ENCODE data around the gene PSD2. TPM values are rescaled to one million over a fixed set of nuclear protein-coding genes. Genes with fewer than 3 reads are reported as not detected.

Gene PSD2
- total and polyA plus RNA-seq, 2 of the 13 experiments (the other 11 are each of a cell fraction or from before 2014, with no cell fraction given): 0.07 TPM; not detected in 1

DNA sequence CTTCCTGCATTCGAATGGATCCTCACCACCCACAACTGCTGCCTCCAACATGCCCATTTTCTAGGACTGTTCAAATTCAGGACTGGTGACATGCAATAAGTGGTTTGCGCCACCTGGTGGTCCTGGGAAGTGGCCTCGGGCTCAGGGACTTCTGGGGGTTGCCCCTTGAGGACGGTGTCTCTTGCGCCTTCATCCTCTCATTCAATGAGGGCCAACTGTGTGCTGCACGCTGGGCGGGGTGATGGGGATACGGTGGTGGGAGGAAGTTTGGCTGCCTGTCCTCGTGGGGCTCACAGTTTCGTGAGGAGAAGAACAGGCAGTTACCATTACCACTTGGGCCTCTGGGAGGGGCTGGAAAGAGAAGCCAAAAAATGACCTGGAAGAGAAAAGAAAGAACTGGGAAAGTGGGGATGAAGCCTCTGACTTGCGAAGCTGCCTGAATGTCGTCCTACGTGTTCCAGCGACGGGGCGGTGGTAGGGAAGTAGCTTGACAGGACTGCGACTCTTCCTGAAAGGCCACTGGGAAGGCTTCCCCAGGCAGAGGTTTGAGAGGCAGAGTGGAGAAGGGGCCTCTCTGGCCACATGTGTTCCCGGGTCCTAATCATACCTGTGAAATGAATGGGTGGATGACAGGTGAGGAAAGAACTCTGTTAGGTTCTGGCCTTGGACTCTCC is 49.0 kb downstream of the PSD2 start (continued):
- TF ChIP-seq ZNF318 (CRISPR knock-in tag; IDR thresholded peaks at IDR 0.05) (no peak), ZBTB39 (CRISPR knock-in tag; IDR thresholded peaks at IDR 0.05) (no peak), ZBTB49 (CRISPR knock-in tag; IDR thresholded peaks at IDR 0.05; ENCODE audit: borderline replicate concordance) (no peak), FLYWCH1 (CRISPR knock-in tag; IDR thresholded peaks at IDR 0.05) (no peak), DMAP1 (CRISPR knock-in tag; IDR thresholded peaks at IDR 0.05) (no peak), ZNF781 (CRISPR knock-in tag; IDR thresholded peaks at IDR 0.05; ENCODE audit: borderline replicate concordance, not compliant biosample characterization) (no peak), ZFP37 (CRISPR knock-in tag; IDR thresholded peaks at IDR 0.05; ENCODE audit: borderline replicate concordance) (no peak), TAF1 (CRISPR knock-in tag; IDR thresholded peaks at IDR 0.05) (no peak), ZNF337 (CRISPR knock-in tag; IDR thresholded peaks at IDR 0.05; ENCODE audit: borderline replicate concordance, low read depth) (no peak)
- TF ChIP-seq, protein P1, sequence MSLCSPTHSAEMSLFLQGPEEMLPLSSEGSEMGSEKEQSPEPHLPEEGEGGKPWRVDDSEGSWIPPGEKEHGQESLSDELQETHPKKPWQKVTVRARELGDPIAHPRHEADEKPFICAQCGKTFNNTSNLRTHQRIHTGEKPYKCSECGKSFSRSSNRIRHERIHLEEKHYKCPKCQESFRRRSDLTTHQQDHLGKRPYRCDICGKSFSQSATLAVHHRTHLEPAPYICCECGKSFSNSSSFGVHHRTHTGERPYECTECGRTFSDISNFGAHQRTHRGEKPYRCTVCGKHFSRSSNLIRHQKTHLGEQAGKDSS (CRISPR knock-in tag; IDR thresholded peaks at IDR 0.05; ENCODE audit: borderline replicate concordance, low read depth): no peak
- TF ChIP-seq, protein P2, sequence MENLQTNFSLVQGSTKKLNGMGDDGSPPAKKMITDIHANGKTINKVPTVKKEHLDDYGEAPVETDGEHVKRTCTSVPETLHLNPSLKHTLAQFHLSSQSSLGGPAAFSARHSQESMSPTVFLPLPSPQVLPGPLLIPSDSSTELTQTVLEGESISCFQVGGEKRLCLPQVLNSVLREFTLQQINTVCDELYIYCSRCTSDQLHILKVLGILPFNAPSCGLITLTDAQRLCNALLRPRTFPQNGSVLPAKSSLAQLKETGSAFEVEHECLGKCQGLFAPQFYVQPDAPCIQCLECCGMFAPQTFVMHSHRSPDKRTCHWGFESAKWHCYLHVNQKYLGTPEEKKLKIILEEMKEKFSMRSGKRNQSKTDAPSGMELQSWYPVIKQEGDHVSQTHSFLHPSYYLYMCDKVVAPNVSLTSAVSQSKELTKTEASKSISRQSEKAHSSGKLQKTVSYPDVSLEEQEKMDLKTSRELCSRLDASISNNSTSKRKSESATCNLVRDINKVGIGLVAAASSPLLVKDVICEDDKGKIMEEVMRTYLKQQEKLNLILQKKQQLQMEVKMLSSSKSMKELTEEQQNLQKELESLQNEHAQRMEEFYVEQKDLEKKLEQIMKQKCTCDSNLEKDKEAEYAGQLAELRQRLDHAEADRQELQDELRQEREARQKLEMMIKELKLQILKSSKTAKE (CRISPR knock-in tag; IDR thresholded peaks at IDR 0.05; ENCODE audit: borderline replicate concordance): no peak

Data from HepG2 (cell line).